ENCODE results near the gene PPM1H. TPM values are rescaled to one million over a fixed set of nuclear protein-coding genes. Genes with fewer than 3 reads are reported as not detected.
A peak's percentile ranks its signal among the peaks of the same experiment; 100 is the strongest.

PPM1H gene
- total and polyA plus RNA-seq, 2 of the 8 experiments (the other 6 are each of a cell fraction or from before 2014, with no cell fraction given), result 16.4 to 36.1 TPM

GRCh38 chr12:62934799-62935674 is at the start of gene PPM1H (continued):
- TF ChIP-seq BACH1 (IDR thresholded peaks at IDR 0.05; ENCODE audit: low read length) (no peak), ASH2L (IDR thresholded peaks at IDR 0.05; ENCODE audit: low read length) (peak; percentile 67), TCF12 (IDR thresholded peaks at IDR 0.05; ENCODE audit: low read depth, low read length) (peak; percentile 92; the same call in 1 of the 2 replicates), GTF2F1 (IDR thresholded peaks at IDR 0.05; ENCODE audit: borderline replicate concordance, low read depth, low read length) (no peak), EP300 (IDR thresholded peaks at IDR 0.05; ENCODE audit: borderline replicate concordance in 1 of 2, low read depth in 2 of 2, low read length in 2 of 2) (peak in 1 of 2 experiments; percentile 84; a peak in 1 of 3 replicates), CBX5 (IDR thresholded peaks at IDR 0.05; ENCODE audit: low read depth, low read length) (no peak), SUZ12 (IDR thresholded peaks at IDR 0.05; ENCODE audit: low read length) (no peak), SIX5 (IDR thresholded peaks at IDR 0.05; ENCODE audit: low read depth, low read length) (no peak), BRCA1 (IDR thresholded peaks at IDR 0.05; ENCODE audit: low read depth, low read length) (no peak), JUND (IDR thresholded peaks at IDR 0.05; ENCODE audit: low read length) (no peak; the same call in 1 of the 2 replicates), POLR2AphosphoS5 (IDR thresholded peaks at IDR 0.05; ENCODE audit: low read depth, low read length) (peak; percentile 51; the same call in 1 of the 2 replicates), HDAC6 (IDR thresholded peaks at IDR 0.05; ENCODE audit: low read depth, low read length) (no peak), CBX8 (IDR thresholded peaks at IDR 0.05; ENCODE audit: borderline replicate concordance, low read depth, low read length) (no peak), ATF2 (IDR thresholded peaks at IDR 0.05; ENCODE audit: low read length) (no peak), SAP30 (IDR thresholded peaks at IDR 0.05; ENCODE audit: insufficient read depth, insufficient replicate concordance, low read length) (no peak), SIRT6 (IDR thresholded peaks at IDR 0.05; ENCODE audit: low read length) (no peak), NRF1 (IDR thresholded peaks at IDR 0.05; ENCODE audit: low read depth, low read length) (no peak), TAF1 (IDR thresholded peaks at IDR 0.05; ENCODE audit: low read depth, low read length) (peak; percentile 77), EGR1 (IDR thresholded peaks at IDR 0.05; ENCODE audit: borderline replicate concordance, low read depth, low read length) (0 out of 2 replicates have a peak, but pooled peaks have one; percentile 8), USF2 (IDR thresholded peaks at IDR 0.05; ENCODE audit: low read length) (peak; percentile 91), KDM5A (IDR thresholded peaks at IDR 0.05; ENCODE audit: low read length) (no peak), FOSL1 (IDR thresholded peaks at IDR 0.05; ENCODE audit: insufficient read depth, low read depth, low read length) (no peak)
